Bronchial epithelial cell (primary cell): Measurements from ENCODE around the gene C16orf90. TPM values are rescaled to one million over a fixed set of nuclear protein-coding genes. Genes with fewer than 3 reads are reported as not detected.

Experiments used
- DNase-seq: peaks from one replicate; pipeline ENCODE4 v3.0.0-alpha.2; 2010; ENCODE audit warnings: low read depth
- FAIRE-seq: peaks from 2 replicates; lab custom pipeline; 2011; peaks lifted over from hg19 to GRCh38; lab: Jason Lieb, UNC
- H3K27me3 ChIP-seq: 2 replicates; pipeline ENCODE4 v1.5.1; 2011; ENCODE audit warnings: low read length; ENCODE audit not compliant: control insufficient read depth, insufficient read depth
- H3K36me3 ChIP-seq: 2 replicates; pipeline ENCODE4 v1.5.1; 2011; ENCODE audit warnings: low read length; ENCODE audit not compliant: control insufficient read depth, insufficient read depth
- H3K4me3 ChIP-seq: 2 replicates; pipeline ENCODE4 v1.5.1; 2011; ENCODE audit warnings: mild to moderate bottlenecking, low read depth, low read length, control low read depth
- CTCF ChIP-seq: IDR thresholded peaks from 2 replicates; pipeline ENCODE4 v1.5.1; 2011; ENCODE audit warnings: mild to moderate bottlenecking, moderate library complexity, low read length, control low read depth, inconsistent platforms; ENCODE audit not compliant: insufficient read depth, severe bottlenecking
- total RNA-seq: library from RNA; depleted of rRNA; stranded (reverse); fragments of >200 nt; gene quantifications from 2 replicates; pipeline ENCODE4 v1.2.1, GENCODE V29; 2014

Gene C16orf90
- total RNA-seq, 1 donor from 2014 or later: not detected

GRCh38 chr16:3470723-3471122 lies 24.6 kb downstream of the C16orf90 start:
- FAIRE-seq (no peak), DNase-seq (no peak)
- H3K4me3 ChIP-seq: no peak overlapping the region
- H3K36me3 ChIP-seq: peaks cover 9% of the 10 kb centered on the region
- H3K27me3 ChIP-seq: no peaks in the 10 kb centered on the region
- TF ChIP-seq CTCF: no peak

GRCh38 chr16:3469736-3470135 lies 25.6 kb downstream of the C16orf90 start:
- no peak overlapping the region for H3K4me3 ChIP-seq
- FAIRE-seq: no peak
- TF ChIP-seq CTCF: no peak
- DNase-seq: no peak
- H3K36me3 ChIP-seq: peaks cover 11% of the 10 kb centered on the region
- H3K27me3 ChIP-seq: no peaks in the 10 kb centered on the region

- DNase-seq (no peak), FAIRE-seq (no peak)
- peaks cover 9% of the 10 kb centered on the region for H3K36me3 ChIP-seq
- no peaks in the 10 kb centered on the region for H3K27me3 ChIP-seq
- no peak overlapping the region for H3K4me3 ChIP-seq
- TF ChIP-seq CTCF: no peak
Observed at GRCh38 chr16:3468501-3468900, 26.8 kb downstream of the C16orf90 start.

GRCh38 chr16:3467921-3468320 lies 27.4 kb downstream of the C16orf90 start:
- Histone ChIP-seq H3K4me3 (no peak overlapping the region), H3K27me3 (no peaks in the 10 kb centered on the region), H3K36me3 (peaks cover 9% of the 10 kb centered on the region)
- FAIRE-seq: no peak
- no peak for TF ChIP-seq CTCF
- DNase-seq: peak; percentile 46

GRCh38 chr16:3467182-3467581 lies 28.1 kb downstream of the C16orf90 start:
- H3K36me3 ChIP-seq: peaks cover 9% of the 10 kb centered on the region
- no peaks in the 10 kb centered on the region for H3K27me3 ChIP-seq
- no peak for DNase-seq
- TF ChIP-seq CTCF: no peak
- no peak for FAIRE-seq
- no peak overlapping the region for H3K4me3 ChIP-seq

- no peak for TF ChIP-seq CTCF
- peak; percentile 70 for FAIRE-seq
- Histone ChIP-seq H3K27me3 (no peaks in the 10 kb centered on the region), H3K36me3 (peaks cover 8% of the 10 kb centered on the region), H3K4me3 (no peak overlapping the region)
- no peak for DNase-seq
Observed at GRCh38 chr16:3465911-3466584, 29.2 kb downstream of the C16orf90 start.
